Neuronal stem cell (in vitro differentiated cells): ENCODE results near the gene ASCC3.

Experiments
- DNase-seq: peaks from one replicate; pipeline ENCODE4 v3.0.0-alpha.2; 2013; ENCODE audit warnings: low spot score
- H2AFZ ChIP-seq: one replicate; pipeline ENCODE4 v1.6.1; 2013; ENCODE audit warnings: mild to moderate bottlenecking, low read length, inconsistent platforms
- H2AK5ac ChIP-seq: 2 replicates; pipeline ENCODE4 v1.6.1; 2013; ENCODE audit warnings: low read depth, mild to moderate bottlenecking, inconsistent platforms, low read length, moderate library complexity, mixed read lengths
- H2BK120ac ChIP-seq: 2 replicates; pipeline ENCODE4 v1.6.1; 2013; ENCODE audit warnings: low read depth, mild to moderate bottlenecking, inconsistent platforms, low read length, moderate library complexity, mixed read lengths
- H2BK12ac ChIP-seq: one replicate; pipeline ENCODE4 v1.6.1; 2013; ENCODE audit warnings: low read length, inconsistent platforms
- H2BK15ac ChIP-seq: 2 replicates; pipeline ENCODE4 v1.6.1; 2013; ENCODE audit warnings: mild to moderate bottlenecking, low read length, inconsistent platforms, mixed read lengths
- H2BK5ac ChIP-seq: one replicate; pipeline ENCODE4 v1.6.1; 2013; ENCODE audit warnings: inconsistent platforms, mild to moderate bottlenecking, low read length, moderate library complexity
- H3K14ac ChIP-seq: one replicate; pipeline ENCODE4 v1.6.1; 2013; ENCODE audit warnings: low read length, inconsistent platforms
- H3K18ac ChIP-seq: 2 replicates; pipeline ENCODE4 v1.6.1; 2013; ENCODE audit warnings: low read length, inconsistent platforms
- H3K23ac ChIP-seq: 2 replicates; pipeline ENCODE4 v1.6.1; 2013; ENCODE audit warnings: low read depth, mild to moderate bottlenecking, mixed read lengths, low read length, inconsistent platforms; ENCODE audit not compliant: poor library complexity
- H3K27ac ChIP-seq: replicated peaks from 3 replicates; pipeline ENCODE4 v1.5.1; 2013; ENCODE audit warnings: low read length, inconsistent platforms
- H3K27me3 ChIP-seq, 3 experiments: 2 replicates each; pipeline ENCODE4 v1.6.1; 2013; ENCODE audit warnings: low read length in 3 of 3, mild to moderate bottlenecking in 2 of 3, inconsistent platforms in 1 of 3, low read depth in 1 of 3, mixed read lengths in 1 of 3, moderate library complexity in 1 of 3; ENCODE audit not compliant: control insufficient read depth in 3 of 3, insufficient read depth in 3 of 3
- H3K36me3 ChIP-seq, 2 donors: replicated peaks in 1 of 2; 2 replicates each; pipeline ENCODE4 v1.6.1; 2013; ENCODE audit warnings: low read length in 2 of 2; ENCODE audit not compliant: control insufficient read depth in 2 of 2, insufficient read depth in 2 of 2
- H3K4ac ChIP-seq: 2 replicates; pipeline ENCODE4 v1.6.1; 2013; ENCODE audit warnings: inconsistent platforms, mild to moderate bottlenecking, low read length, moderate library complexity
- H3K4me1 ChIP-seq, 2 donors: 1 replicate in 1 of 2; 2 replicates in 1 of 2; pipeline ENCODE4 v1.6.1; 2013; ENCODE audit warnings: low read length in 2 of 2, low read depth in 1 of 2; ENCODE audit not compliant: control insufficient read depth in 2 of 2, insufficient read depth in 1 of 2
- H3K4me2 ChIP-seq: one replicate; pipeline ENCODE4 v1.6.1; 2013; ENCODE audit warnings: mild to moderate bottlenecking, low read length, inconsistent platforms; ENCODE audit not compliant: insufficient read depth, poor library complexity, severe bottlenecking
- H3K4me3 ChIP-seq, 2 donors: 2 replicates each; pipeline ENCODE4 v1.5.1; 2013; ENCODE audit warnings: low read length in 2 of 2, mild to moderate bottlenecking in 2 of 2, inconsistent platforms in 1 of 2, moderate library complexity in 1 of 2
- H3K79me1 ChIP-seq: one replicate; pipeline ENCODE4 v1.6.1; 2013; ENCODE audit warnings: low read depth, mild to moderate bottlenecking, inconsistent platforms, low read length, moderate library complexity
- H3K9ac ChIP-seq: one replicate; pipeline ENCODE4 v1.6.1; 2013; ENCODE audit warnings: mild to moderate bottlenecking, low read depth, low read length, inconsistent platforms; ENCODE audit not compliant: poor library complexity
- H3K9me3 ChIP-seq, 2 donors: replicated peaks in 1 of 2; 2 replicates each; pipeline versions ENCODE3 to v1.6.1; 2013; ENCODE audit warnings: low read length in 2 of 2, mild to moderate bottlenecking in 2 of 2, inconsistent platforms in 1 of 2, low read depth in 1 of 2, mixed read lengths in 1 of 2, moderate library complexity in 1 of 2; ENCODE audit not compliant: control insufficient read depth in 2 of 2, insufficient read depth in 1 of 2
- H4K8ac ChIP-seq: one replicate; pipeline ENCODE4 v1.6.1; 2013; ENCODE audit warnings: low read depth, mild to moderate bottlenecking, inconsistent platforms, low read length, moderate library complexity
- H4K91ac ChIP-seq: one replicate; pipeline ENCODE4 v1.6.1; 2013; ENCODE audit warnings: low read length, low read depth, mild to moderate bottlenecking, inconsistent platforms; ENCODE audit not compliant: poor library complexity
- WGBS, 2 donors: extraction: QIAGEN DNeasy Blood & Tissue Kit; methylation state at CpG; one replicate each; pipeline ENCODE4 v1.1.7; 2013; ENCODE audit warnings: missing lambda C conversion rate in 2 of 2, mixed read lengths in 1 of 2; ENCODE audit not compliant: insufficient read length in 2 of 2, insufficient replicate concordance in 1 of 2; ENCODE audit errors: extremely low coverage in 2 of 2; 5-methylcytosine and 5-hydroxymethylcytosine counted together

The ASCC3 gene

GRCh38 chr6:100865525-100865924, 15.6 kb downstream of the ASCC3 start:
- no peak for DNase-seq
- no peaks in the 10 kb centered on the region for H3K79me1 ChIP-seq
- no peak overlapping the region for H3K18ac ChIP-seq
- H3K9me3 ChIP-seq, result no peaks in the 10 kb centered on the region
- WGBS, 2 donors, result no CpG with 5 or more reads among the region's 2 CpGs
- no peak overlapping the region for H3K4me2 ChIP-seq
- no peaks in the 10 kb centered on the region for H3K4me1 ChIP-seq
- no peaks in the 10 kb centered on the region for H3K27me3 ChIP-seq
- H3K4me3 ChIP-seq, result no peak overlapping the region
- no peak overlapping the region for H2AFZ ChIP-seq
- no peak overlapping the region for H3K9ac ChIP-seq
- no peak overlapping the region for H2AK5ac ChIP-seq
- H3K27ac ChIP-seq, result no peak overlapping the region
- peaks cover 2 to 96% of the 10 kb centered on the region in 2 donors for H3K36me3 ChIP-seq
- H2BK5ac ChIP-seq, result no peak overlapping the region
- no peak overlapping the region for H3K4ac ChIP-seq
- no peak overlapping the region for H4K8ac ChIP-seq
- H3K14ac ChIP-seq, result no peak overlapping the region
- no peak overlapping the region for H2BK15ac ChIP-seq
- no peak overlapping the region for H3K23ac ChIP-seq
- H2BK120ac ChIP-seq, result no peak overlapping the region
- no peak overlapping the region for H4K91ac ChIP-seq
- no peak overlapping the region for H2BK12ac ChIP-seq

GRCh38 chr6:100862063-100862462, 19.1 kb downstream of the ASCC3 start:
- no peak for DNase-seq
- no peak overlapping the region for H2BK5ac ChIP-seq
- no peak overlapping the region for H4K91ac ChIP-seq
- no peaks in the 10 kb centered on the region for H3K4me1 ChIP-seq
- no peak overlapping the region for H3K4ac ChIP-seq
- no peak overlapping the region for H3K9ac ChIP-seq
- H3K79me1 ChIP-seq, result no peaks in the 10 kb centered on the region
- no peak overlapping the region for H3K23ac ChIP-seq
- H4K8ac ChIP-seq, result no peak overlapping the region
- peaks cover 2 to 99% of the 10 kb centered on the region in 2 donors for H3K36me3 ChIP-seq
- no peak overlapping the region for H2BK12ac ChIP-seq
- H2BK15ac ChIP-seq, result no peak overlapping the region
- H2AFZ ChIP-seq, result no peak overlapping the region
- no peak overlapping the region for H3K27ac ChIP-seq
- no peak overlapping the region for H3K4me2 ChIP-seq
- H3K14ac ChIP-seq, result no peak overlapping the region
- WGBS, 2 donors, result no CpG with 5 or more reads among the region's 2 CpGs
- H3K18ac ChIP-seq, result no peak overlapping the region
- H3K27me3 ChIP-seq, result no peaks in the 10 kb centered on the region
- no peak overlapping the region for H3K4me3 ChIP-seq
- no peak overlapping the region for H2BK120ac ChIP-seq
- no peak overlapping the region for H2AK5ac ChIP-seq
- peaks cover 0 to 23% of the 10 kb centered on the region in 2 donors for H3K9me3 ChIP-seq

- H2BK15ac ChIP-seq, result no peak overlapping the region
- H3K4me1 ChIP-seq, result no peaks in the 10 kb centered on the region
- no peak overlapping the region for H3K27ac ChIP-seq
- H3K4ac ChIP-seq, result no peak overlapping the region
- H2BK12ac ChIP-seq, result no peak overlapping the region
- no peak overlapping the region for H3K23ac ChIP-seq
- H3K36me3 ChIP-seq, result peaks cover 3 to 92% of the 10 kb centered on the region in 2 donors
- no peak overlapping the region for H4K91ac ChIP-seq
- H3K27me3 ChIP-seq, result no peaks in the 10 kb centered on the region
- no peak overlapping the region for H3K9ac ChIP-seq
- H3K4me2 ChIP-seq, result no peak overlapping the region
- no peak overlapping the region for H2AK5ac ChIP-seq
- H2BK5ac ChIP-seq, result no peak overlapping the region
- no peak overlapping the region for H2AFZ ChIP-seq
- H3K79me1 ChIP-seq, result no peaks in the 10 kb centered on the region
- no peak overlapping the region for H3K14ac ChIP-seq
- no peak for DNase-seq
- H4K8ac ChIP-seq, result no peak overlapping the region
- no peak overlapping the region for H3K18ac ChIP-seq
- H2BK120ac ChIP-seq, result no peak overlapping the region
- peaks cover 0 to 59% of the 10 kb centered on the region in 2 donors for H3K9me3 ChIP-seq
- no peak overlapping the region for H3K4me3 ChIP-seq
These were observed 25.0 kb downstream of the ASCC3 start for GRCh38 chr6:100856146-100856545.

- Histone ChIP-seq H3K4ac (no peak overlapping the region), H3K14ac (no peak overlapping the region), H3K4me2 (no peak overlapping the region), H3K9me3 (peaks cover 0 to 34% of the 10 kb centered on the region in 2 donors), H2BK120ac (no peak overlapping the region), H3K4me3 (no peak overlapping the region), H3K18ac (no peak overlapping the region), H3K23ac (peak overlapping the region; percentile 43), H3K36me3 (peaks cover 5 to 79% of the 10 kb centered on the region in 2 donors), H3K79me1 (no peaks in the 10 kb centered on the region), H3K27me3 (no peaks in the 10 kb centered on the region), H3K27ac (no peak overlapping the region), H2BK15ac (no peak overlapping the region), H2BK12ac (no peak overlapping the region), H3K4me1 (no peaks in the 10 kb centered on the region), H2AFZ (no peak overlapping the region), H2AK5ac (no peak overlapping the region), H4K91ac (no peak overlapping the region), H3K9ac (no peak overlapping the region), H2BK5ac (no peak overlapping the region), H4K8ac (no peak overlapping the region)
- DNase-seq, result no peak
- no CpG with 5 or more reads among the region's 12 CpGs for WGBS, 2 donors
These were observed 29.3 kb downstream of the ASCC3 start for GRCh38 chr6:100851819-100852218.
